Left lung (tissue), 10 donors: ENCODE data around the gene TCTN3. TPM values are rescaled to one million over a fixed set of nuclear protein-coding genes. Genes with fewer than 3 reads are reported as not detected.
"Not testable (repeated sequence)": the region's sequence is repeated elsewhere in the genome, so short reads cannot be mapped to it uniquely, and the experiment has no call there.

Experiments used
- ATAC-seq: fragments of 200-7000 bp; cut with Tn5 transposase; one replicate; pipeline ENCODE4 v1.9.1; 2020; ENCODE audit warnings: moderate library complexity
- DNase-seq, 4 donors: peaks; one replicate each; pipeline ENCODE4 v3.0.0-alpha.2; 2013 to 2020
- H3K27ac ChIP-seq, 2 donors: fragments of 200-600 bp; sonication (generic) in 1 of 2; one replicate each; pipeline versions ENCODE4 v1.5.0 to v1.8.0; 2020 to 2021
- H3K27me3 ChIP-seq, 2 donors: fragments of 200-600 bp; sonication (generic) in 1 of 2; one replicate each; pipeline versions ENCODE4 v1.5.0 to v1.8.0; 2020 to 2021
- H3K36me3 ChIP-seq, 2 donors: fragments of 200-600 bp; sonication (generic) in 1 of 2; one replicate each; pipeline versions ENCODE4 v1.5.0 to v1.8.0; 2020 to 2021
- H3K4me1 ChIP-seq, 2 donors: fragments of 200-600 bp; one replicate each; pipeline ENCODE4 v1.8.0; 2021
- H3K4me3 ChIP-seq, 2 donors: fragments of 200-600 bp; sonication (generic) in 1 of 2; one replicate each; pipeline versions ENCODE4 v1.5.0 to v1.8.0; 2020 to 2021; ENCODE audit warnings: mild to moderate bottlenecking in 1 of 2
- H3K9me3 ChIP-seq, 2 donors: fragments of 200-600 bp; sonication (generic) in 1 of 2; one replicate each; pipeline versions ENCODE4 v1.5.0 to v1.8.0; 2020 to 2021
- CTCF ChIP-seq, 2 donors: fragments of 200-600 bp; sonication (generic) in 1 of 2; IDR thresholded peaks; one replicate each; pipeline versions ENCODE4 v1.5.0 to v1.8.0; 2021; ENCODE audit warnings: antibody characterized with exemption in 2 of 2
- intact Hi-C, 2 donors: fragments of 100-400 bp; cut with DNase I; formaldehyde crosslinking; loops; one replicate each; pipeline versions ENCODE4 v1.11.2 to v1.14.2; 2022
- polyA plus RNA-seq, 6 donors: library from polyadenylated mRNA; unstranded; fragments of 120-200 nt; gene quantifications; one replicate each; pipeline ENCODE4 v1.2.1, GENCODE V29; 2013; ENCODE audit not compliant: insufficient read length in 6 of 6
- total RNA-seq, 2 donors: library from RNA; stranded (reverse); fragmentation: NEBNext Ultra II Directional; extraction: Animal tissue kit (Norgen Biotek cat#: 25700); gene quantifications; one replicate each; pipeline ENCODE4 v1.2.1, GENCODE V29; 2021
- donor health status: DM: no; HTN: yes; CAD: no.
- donor health status: DM: no; HTN: no; CAD: no.

The TCTN3 gene
- total and polyA plus RNA-seq, 8 donors: 36.2 to 65.1 (median 59.4) TPM

- Histone ChIP-seq H3K27me3 (no peaks in the 10 kb centered on the region), H3K9me3 (no peaks in the 10 kb centered on the region), H3K4me3 (no peak overlapping the region), H3K27ac (no peak overlapping the region), H3K36me3 (peaks cover 0 to 73% of the 10 kb centered on the region in 2 donors), H3K4me1 (no peaks in the 10 kb centered on the region)
- intact Hi-C loops: no loop called here
- DNase-seq (no peak), ATAC-seq (no peak)
- TF ChIP-seq CTCF (IDR thresholded peaks at IDR 0.05): no peak
These were observed 67.2 kb downstream of the TCTN3 start for GRCh38 chr10:95626500-95626899.

GRCh38 chr10:95620415-95620814 is 73.3 kb downstream of the TCTN3 start:
- ATAC-seq, H3K9me3 ChIP-seq, H3K27me3 ChIP-seq, H3K4me3 ChIP-seq, intact Hi-C loops, H3K4me1 ChIP-seq, H3K27ac ChIP-seq, DNase-seq: not testable (repeated sequence)
- H3K36me3 ChIP-seq: peaks cover 0 to 81% of the 10 kb centered on the region in 2 donors

GRCh38 chr10:95618101-95618500 is 75.6 kb downstream of the TCTN3 start:
- no peaks in the 10 kb centered on the region for H3K9me3 ChIP-seq
- no peak overlapping the region for H3K27ac ChIP-seq
- intact Hi-C loops: no loop called here
- no peak overlapping the region for H3K4me3 ChIP-seq
- ATAC-seq: no peak
- H3K27me3 ChIP-seq: no peaks in the 10 kb centered on the region
- no peaks in the 10 kb centered on the region for H3K4me1 ChIP-seq
- DNase-seq: no peak
- no peak for TF ChIP-seq CTCF (IDR thresholded peaks at IDR 0.05)
- H3K36me3 ChIP-seq: peaks cover 0 to 81% of the 10 kb centered on the region in 2 donors

GRCh38 chr10:95616446-95616845 is 77.3 kb downstream of the TCTN3 start:
- ATAC-seq: no peak
- H3K27ac ChIP-seq: no peak overlapping the region
- intact Hi-C loops: no loop called here

More at GRCh38 chr10:95616446-95616845, 77.3 kb downstream of the TCTN3 start:
- TF ChIP-seq CTCF (IDR thresholded peaks at IDR 0.05): no peak
- Histone ChIP-seq H3K27me3 (no peaks in the 10 kb centered on the region), H3K4me3 (no peak overlapping the region), H3K4me1 (no peaks in the 10 kb centered on the region), H3K36me3 (peaks cover 0 to 96% of the 10 kb centered on the region in 2 donors), H3K9me3 (no peaks in the 10 kb centered on the region)
- no peak for DNase-seq

Other genes starting within 250 kb of the TCTN3 start
- gene SORBS1, start 132.6 kb downstream of the TCTN3 start, total RNA-seq: 10 to 100 TPM; 44.0 to 52.7 TPM
- gene SORBS1, start 132.6 kb downstream of the TCTN3 start, polyA plus RNA-seq: 10 to 100 TPM; 23.3 to 38.2 (median 34.5) TPM
- 10 to 100 TPM; 48.2 to 72.0 TPM for gene ALDH18A1, start 37.2 kb downstream of the TCTN3 start, total RNA-seq
- gene ALDH18A1, start 37.2 kb downstream of the TCTN3 start, polyA plus RNA-seq: 10 to 100 TPM; 50.0 to 70.3 (median 58.1) TPM
- 10 to 100 TPM; 31.4 to 37.6 TPM for gene ENTPD1, start 62.2 kb upstream of the TCTN3 start, total RNA-seq
- 10 to 100 TPM; 20.2 to 29.4 (median 22.8) TPM for gene ENTPD1, start 62.2 kb upstream of the TCTN3 start, polyA plus RNA-seq
- 1 to 10 TPM in 1 of 2 donors, under 1 TPM in 1; 0.79 to 3.3 TPM for gene CC2D2B, start 214.0 kb upstream of the TCTN3 start, total RNA-seq
- 1 to 10 TPM; 1.8 to 3.5 (median 2.0) TPM for gene CC2D2B, start 214.0 kb upstream of the TCTN3 start, polyA plus RNA-seq